Measurements from ENCODE around the gene FAM181B.

GRCh38 chr11:82776377-82776776 is 42.7 kb upstream of the FAM181B start:
- TF ChIP-seq POLR2A (IDR thresholded peaks at IDR 0.05) (no peak), CTCF (IDR thresholded peaks at IDR 0.05) (no peak)

All from ovary (tissue), 3 donors.